HG03060 (cell line): ENCODE results near the gene NANOS3.

Experiments
- ATAC-seq: cut with Tn5 transposase; IDR thresholded peaks from one replicate; pipeline ENCODE4 v1.9.1; 2021; ENCODE audit warnings: low read depth, moderate number of reproducible peaks; ENCODE audit not compliant: unreplicated experiment

Gene NANOS3

DNA sequence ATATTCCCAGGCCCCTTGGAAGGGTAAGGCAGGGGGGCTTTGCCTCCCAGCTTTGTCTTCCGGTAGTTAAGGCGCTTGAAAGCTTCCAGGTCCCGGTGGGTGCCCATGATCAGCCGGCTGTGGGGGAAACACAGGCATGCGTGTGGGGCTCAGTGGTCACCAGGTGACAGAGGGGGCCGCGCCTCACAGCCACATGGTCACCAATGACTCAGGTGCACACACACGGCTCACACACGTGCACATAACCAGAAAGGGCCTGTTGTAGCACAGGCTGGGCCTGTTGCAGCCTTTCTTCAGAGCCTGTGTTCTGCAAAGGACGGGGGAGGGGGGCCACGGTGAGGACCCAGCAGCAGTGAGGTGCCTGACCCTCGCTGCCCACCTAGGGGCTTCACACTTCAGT, 5.9 kb downstream of the NANOS3 start:
- no peak for ATAC-seq

- ATAC-seq, result no peak
Observed at GRCh38 chr19:13883516-13884064, 6.7 kb downstream of the NANOS3 start.

DNA sequence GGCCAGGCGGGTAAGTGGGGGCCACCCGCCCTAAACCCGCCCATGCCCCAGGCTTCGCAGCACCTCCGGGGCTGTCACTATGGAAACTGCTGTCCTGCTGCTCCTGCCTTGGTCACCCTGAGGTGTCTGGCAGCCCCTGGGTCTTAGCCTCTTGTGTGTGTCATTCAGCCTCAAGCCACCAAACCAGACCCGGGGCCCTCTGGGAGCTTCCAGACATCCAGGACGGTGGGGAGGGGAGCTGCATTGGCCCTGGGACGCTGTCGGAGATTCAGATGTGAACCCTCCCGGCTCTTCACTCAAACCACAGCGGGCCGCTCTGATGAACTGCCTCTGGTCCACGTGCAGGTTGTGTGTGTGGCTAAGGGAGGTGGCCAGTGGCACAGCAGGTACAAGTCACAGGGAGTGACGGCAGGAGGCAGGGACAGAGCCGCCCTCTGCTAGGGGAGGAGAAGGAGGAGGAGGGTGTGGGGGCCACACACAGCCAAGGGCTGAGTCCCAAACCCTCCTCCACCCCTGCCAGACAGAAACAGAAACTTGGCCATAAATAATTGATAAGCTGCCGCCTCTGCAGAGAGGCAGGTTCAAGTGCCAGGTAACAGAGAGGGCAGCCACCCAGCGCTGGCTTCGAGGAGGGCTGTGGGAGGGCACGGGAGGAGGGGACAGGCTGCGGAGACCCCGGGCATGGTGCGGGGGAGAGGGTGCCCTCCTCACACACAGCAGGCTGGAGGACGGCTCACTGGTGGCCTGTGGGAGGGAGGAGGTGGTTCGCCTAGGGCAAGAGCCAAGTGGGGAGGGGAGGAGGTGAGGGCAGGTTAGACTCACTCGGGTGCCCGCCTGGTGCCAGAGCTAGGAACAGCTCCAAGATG, 8.0 kb downstream of the NANOS3 start:
- no peak for ATAC-seq

DNA sequence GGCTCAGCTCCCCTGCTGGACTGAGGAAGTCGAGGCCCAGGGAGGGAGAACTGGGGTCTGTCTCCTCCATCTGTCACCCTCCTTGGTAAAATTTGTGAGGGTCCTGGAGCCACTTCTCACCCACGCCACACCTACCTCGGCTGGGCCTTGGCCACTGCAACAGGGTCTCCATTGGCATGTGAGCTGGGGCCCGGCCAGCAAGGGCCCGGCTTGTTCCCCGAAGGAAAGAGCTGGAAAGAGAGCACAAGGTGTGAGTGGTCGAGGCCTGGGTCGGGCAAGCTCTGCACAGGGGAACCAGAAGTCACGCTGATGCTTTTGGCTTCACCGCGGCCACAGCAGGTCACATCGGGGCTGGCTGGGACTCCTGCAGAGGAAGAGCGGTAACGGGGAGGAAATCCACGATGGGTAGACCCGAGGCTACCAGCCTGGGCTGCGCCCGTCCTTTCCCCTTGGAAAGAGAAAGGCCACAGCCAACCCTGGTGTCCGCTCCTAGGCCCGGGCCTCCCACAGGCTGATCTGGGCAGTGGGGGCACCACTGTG, 9.0 kb downstream of the NANOS3 start:
- ATAC-seq, result no peak

- ATAC-seq, result no peak
Observed at GRCh38 chr19:13887018-13887436, 10.1 kb downstream of the NANOS3 start.

- ATAC-seq, result no peak
Observed at GRCh38 chr19:13887517-13887916, 10.6 kb downstream of the NANOS3 start.

DNA sequence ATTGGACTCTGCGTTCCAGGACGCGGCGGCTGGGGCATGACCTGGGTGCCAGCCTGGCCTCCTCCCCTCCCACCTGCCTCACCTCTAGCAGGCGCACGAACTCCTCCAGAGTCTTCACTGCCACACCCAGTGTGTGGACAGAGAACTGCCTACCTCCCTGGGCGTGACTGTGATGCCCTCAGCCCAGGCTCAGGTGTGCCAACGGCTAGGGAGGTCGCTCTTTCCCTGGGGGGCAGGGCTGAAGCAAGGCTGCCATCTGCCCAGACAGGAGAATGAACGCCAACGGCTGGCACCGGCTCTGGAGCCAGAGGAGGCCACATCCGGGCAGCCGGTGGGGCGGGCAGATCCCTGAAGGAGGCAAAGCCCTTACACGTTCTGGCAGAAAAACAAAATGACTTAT, 11.3 kb downstream of the NANOS3 start:
- no peak for ATAC-seq

GRCh38 chr19:13890136-13890535, 13.2 kb downstream of the NANOS3 start:
- ATAC-seq, result no peak

- no peak for ATAC-seq
Observed at GRCh38 chr19:13892870-13893269, 15.9 kb downstream of the NANOS3 start.

- ATAC-seq, result no peak
Observed at GRCh38 chr19:13894552-13894951, 17.6 kb downstream of the NANOS3 start.

DNA sequence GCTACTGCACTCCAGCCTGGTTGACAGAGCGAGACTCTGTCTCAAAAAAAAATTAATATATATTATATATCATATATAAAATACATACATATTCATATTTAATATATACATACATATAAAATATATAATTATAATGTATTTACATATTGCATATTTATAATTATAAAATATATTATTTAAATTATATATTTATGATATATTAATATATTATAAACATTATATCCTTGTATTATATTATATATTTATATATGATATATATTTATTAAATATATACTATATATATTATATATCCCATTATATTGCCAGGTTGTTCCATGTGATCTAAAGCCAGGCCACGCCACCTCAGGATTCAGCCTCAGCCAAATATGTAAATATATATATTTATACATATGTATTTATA, 19.3 kb downstream of the NANOS3 start:
- no peak for ATAC-seq

- ATAC-seq, result no peak
Observed at GRCh38 chr19:13899393-13899792, 22.5 kb downstream of the NANOS3 start.

DNA sequence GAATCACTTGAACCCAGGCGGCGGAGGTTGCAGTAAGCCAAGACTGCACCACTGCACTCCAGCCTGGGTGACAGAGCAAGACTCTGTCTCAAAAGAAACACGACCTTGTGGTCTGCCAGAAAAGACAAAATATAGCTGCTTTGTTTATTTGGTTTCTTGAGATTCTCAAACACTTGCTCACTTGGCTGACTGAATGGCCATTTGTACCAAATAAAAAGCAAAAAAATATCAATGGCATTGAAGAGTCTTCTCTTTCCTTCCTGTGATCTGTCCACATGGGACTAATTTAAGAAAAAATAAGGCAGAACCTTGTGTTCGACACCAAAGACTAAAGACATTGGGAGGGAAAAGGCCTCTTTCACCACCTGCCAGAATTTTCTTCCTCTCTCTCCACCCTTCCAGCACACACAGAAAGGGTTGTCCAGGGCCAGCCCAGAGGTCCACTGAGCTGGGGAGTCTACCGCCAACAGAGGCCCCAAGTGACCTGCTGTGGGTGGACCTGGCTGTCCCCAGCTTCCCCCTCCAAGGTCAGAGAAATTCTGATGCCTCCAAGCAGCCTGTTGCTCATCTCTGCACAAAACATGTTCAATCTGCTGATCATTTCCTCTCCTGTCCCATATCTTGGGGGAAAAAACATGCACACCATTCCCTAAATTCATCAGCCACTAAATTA, 23.1 kb downstream of the NANOS3 start:
- ATAC-seq, result no peak

DNA sequence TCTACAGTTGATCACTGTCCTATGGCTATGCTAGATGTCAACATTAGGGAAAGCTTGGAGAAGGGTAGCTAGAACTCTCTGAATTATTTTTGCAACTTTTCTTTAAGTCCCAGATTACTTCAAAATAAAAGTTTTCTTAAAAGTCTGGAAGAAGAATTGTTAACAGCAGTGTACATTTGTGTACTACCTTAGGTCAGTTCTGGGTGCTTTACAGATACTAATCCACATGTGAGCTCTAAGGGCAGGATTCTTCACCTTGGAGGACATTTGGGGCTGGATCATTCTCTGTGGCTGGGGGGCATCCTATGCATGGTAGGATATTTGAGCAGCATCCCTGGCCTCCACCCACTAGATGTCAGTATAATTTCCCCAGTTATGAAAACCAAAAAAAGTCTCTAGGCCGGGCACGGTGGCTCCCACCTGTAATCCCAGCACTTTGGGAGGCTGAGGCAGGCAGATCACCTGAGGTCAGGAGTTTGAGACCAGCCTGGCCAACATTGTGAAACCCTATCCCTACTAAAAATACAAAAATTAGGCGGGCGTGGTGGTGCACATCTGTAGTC, 26.1 kb downstream of the NANOS3 start:
- ATAC-seq, result no peak

- no peak for ATAC-seq
Observed at GRCh38 chr19:13905634-13906520, 28.9 kb downstream of the NANOS3 start, which contains the start of the genes BRME1 and CC2D1A. Gene BRME1, minus strand, starts transcription at chr19:13906117. Its CDS starts 1,225 bp downstream, at chr19:13904892. Gene CC2D1A, plus strand, starts transcription at chr19:13906201. Its CDS starts 241 bp downstream, at chr19:13906442.

GRCh38 chr19:13906521-13906904, 29.6 kb downstream of the NANOS3 start:
- ATAC-seq, result no peak

GRCh38 chr19:13906910-13907309, 30.0 kb downstream of the NANOS3 start:
- ATAC-seq, result no peak

DNA sequence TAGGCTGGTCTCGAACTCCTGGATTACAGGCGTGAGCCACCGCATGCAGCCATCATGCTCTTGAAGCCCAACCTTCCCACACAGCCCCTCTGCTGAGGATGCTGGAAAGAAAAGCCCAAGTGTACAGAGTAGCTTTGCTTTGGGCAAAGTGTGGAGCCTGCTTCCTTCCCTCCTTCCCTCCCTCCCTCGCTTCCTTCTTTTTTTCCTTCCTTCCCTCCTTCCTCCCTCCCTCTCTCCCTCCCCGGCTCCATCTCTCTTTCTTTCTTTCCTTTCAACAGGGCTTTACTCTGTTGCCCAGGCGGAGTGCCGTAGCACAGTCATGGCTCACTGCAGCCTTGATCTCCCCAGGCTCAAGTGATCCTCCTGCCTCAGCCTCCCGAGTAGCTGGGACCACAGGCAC, 31.7 kb downstream of the NANOS3 start:
- ATAC-seq, result no peak

GRCh38 chr19:13909430-13909829, 32.5 kb downstream of the NANOS3 start:
- no peak for ATAC-seq

DNA sequence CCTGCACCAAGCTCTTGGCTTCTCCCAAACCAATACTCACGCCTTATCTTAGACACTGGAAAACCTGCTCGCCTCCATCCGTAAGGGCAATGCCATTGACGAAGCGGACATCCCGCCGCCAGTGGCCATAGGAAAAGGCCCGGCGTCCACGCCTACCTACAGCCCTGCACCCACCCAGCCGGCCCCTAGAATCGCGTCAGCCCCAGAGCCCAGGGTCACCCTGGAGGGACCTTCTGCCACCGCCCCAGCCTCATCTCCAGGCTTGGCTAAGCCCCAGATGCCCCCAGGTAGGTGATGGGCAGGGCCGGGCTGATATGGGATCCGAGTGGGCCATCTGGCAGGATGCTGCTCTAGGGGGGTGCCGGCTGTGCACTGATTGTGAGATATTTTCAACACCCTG, 36.4 kb downstream of the NANOS3 start:
- no peak for ATAC-seq
